Astrocyte of the spinal cord (primary cell): ENCODE measurements around the gene SLC22A2.

Source experiments
- DNase-seq: peaks from one replicate; pipeline ENCODE4 v3.0.0; 2011; ENCODE audit warnings: low read depth, low spot score
- H3K4me3 ChIP-seq: 2 replicates; pipeline ENCODE4 v1.5.1; 2011; ENCODE audit warnings: low read depth, mild to moderate bottlenecking, low read length, moderate library complexity
- CTCF ChIP-seq: IDR thresholded peaks from 2 replicates; pipeline ENCODE4 v1.5.1; 2012; ENCODE audit warnings: low read depth, mild to moderate bottlenecking, low read length, inconsistent platforms
- in situ Hi-C: cut with HindIII; loops from 2 replicates; pipeline ENCODE4 v1.10.0; 2017; ENCODE audit warnings: low sequenced_read_pairs

Gene SLC22A2

DNA sequence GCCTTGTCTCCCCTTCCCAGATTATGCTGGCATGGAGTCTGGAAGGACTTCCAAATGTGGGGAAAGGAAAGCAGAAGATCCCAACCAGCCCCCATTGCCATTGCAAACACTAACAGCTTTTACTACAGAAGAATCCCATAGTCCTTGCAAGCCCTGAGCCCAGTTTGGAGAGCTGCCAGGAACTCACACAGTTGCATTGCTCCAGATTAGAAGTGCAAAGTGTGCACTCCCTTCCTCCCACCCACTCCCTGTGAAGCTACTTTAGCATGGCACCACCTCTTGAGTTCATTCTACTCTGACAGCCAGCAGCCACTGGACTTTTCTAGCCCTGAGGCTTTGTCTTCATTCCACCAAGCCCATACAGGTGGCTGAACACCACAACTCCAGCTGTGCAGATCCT lies 67.6 kb downstream of the SLC22A2 start:
- H3K4me3 ChIP-seq, result no peak overlapping the region
- no peak for DNase-seq
- TF ChIP-seq CTCF, result no peak
- in situ Hi-C loops, result no loop called here

DNA sequence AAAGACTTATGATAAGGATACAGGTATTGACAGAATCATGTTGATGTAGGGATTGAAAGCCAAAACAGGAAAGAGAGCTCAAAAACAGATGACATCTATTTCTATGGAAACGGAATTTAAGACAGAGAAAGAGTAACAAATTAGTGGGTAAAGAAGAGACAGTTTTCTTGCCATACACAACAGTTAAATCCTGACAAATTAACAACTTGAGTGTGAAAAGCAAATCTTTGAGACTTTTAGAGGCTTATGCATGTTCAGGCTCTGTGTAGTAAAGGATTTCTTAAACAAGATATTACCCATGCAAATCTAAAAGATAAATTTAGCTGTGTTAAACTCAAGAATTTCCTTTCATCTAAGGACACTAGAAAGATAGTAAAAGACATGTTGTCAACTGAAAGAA lies 68.5 kb downstream of the SLC22A2 start:
- in situ Hi-C loops, result no loop called here
- no peak for TF ChIP-seq CTCF
- H3K4me3 ChIP-seq, result no peak overlapping the region
- no peak for DNase-seq

- in situ Hi-C loops, result no loop called here
- no peak for DNase-seq
- no peak for TF ChIP-seq CTCF
- H3K4me3 ChIP-seq, result no peak overlapping the region
Observed at GRCh38 chr6:160188773-160189172, 69.8 kb downstream of the SLC22A2 start.

DNA sequence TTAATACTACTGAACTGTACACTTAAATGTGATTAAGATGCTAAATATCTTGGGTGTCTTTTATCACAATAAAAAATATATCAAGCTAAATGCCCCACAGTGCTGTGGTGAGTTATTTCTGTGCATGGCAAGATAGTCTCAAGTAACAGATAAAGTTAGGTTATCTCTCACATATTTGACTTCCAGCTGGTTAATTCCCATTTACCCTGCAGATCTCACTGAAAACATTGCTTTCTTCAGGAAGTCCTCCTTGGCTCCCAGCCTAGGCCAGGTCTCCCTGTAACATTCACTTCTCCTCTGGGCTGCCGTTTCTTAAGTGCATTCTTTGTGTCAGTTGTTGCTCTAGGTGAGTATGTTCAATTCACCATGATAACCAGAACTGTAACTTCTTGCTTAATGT lies 77.9 kb downstream of the SLC22A2 start:
- H3K4me3 ChIP-seq, result no peak overlapping the region
- in situ Hi-C loops, result no loop called here
- TF ChIP-seq CTCF, result no peak
- no peak for DNase-seq

DNA sequence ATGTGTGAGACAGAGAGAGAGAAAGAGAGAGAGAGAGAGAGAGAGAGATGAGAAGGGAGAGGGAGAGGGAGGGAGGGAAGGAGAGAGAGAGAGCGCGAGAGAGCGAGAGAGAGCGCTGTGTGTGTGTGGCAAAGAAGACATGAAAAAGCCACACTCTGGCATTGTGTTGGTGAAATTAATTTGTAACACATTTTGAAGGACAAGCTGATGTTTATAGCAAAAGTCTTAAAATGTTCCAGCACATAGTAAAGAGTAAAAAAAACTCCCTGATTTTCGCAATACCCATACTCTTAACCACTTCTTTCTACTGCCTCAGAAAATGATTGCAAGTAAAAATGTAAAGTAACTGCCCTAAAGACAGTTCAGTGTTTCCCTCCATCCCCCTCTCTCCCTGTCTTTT lies 80.3 kb downstream of the SLC22A2 start:
- in situ Hi-C loops, result no loop called here
- TF ChIP-seq CTCF, result no peak
- no peak overlapping the region for H3K4me3 ChIP-seq
- DNase-seq, result no peak

DNA sequence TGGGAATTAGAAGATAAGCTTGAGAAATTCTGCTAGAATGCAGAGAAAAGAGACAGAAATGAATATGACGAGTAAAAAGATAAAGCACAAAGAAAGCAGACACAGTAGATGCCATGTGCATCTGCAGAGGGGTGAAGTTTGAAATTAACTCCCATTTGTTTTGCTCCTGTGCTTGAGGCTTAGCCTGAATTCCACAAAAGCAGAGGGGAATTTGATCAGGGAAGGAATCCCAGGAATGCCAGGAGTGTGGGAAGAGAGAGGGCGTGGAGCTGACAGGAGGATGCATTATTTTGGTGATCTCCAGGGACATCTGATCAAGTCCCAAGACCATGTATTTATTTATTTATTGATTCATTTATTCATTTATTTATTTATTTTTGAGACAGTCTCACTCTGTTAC lies 81.4 kb downstream of the SLC22A2 start:
- no peak for TF ChIP-seq CTCF
- in situ Hi-C loops, result no loop called here
- DNase-seq, result no peak
- no peak overlapping the region for H3K4me3 ChIP-seq

DNA sequence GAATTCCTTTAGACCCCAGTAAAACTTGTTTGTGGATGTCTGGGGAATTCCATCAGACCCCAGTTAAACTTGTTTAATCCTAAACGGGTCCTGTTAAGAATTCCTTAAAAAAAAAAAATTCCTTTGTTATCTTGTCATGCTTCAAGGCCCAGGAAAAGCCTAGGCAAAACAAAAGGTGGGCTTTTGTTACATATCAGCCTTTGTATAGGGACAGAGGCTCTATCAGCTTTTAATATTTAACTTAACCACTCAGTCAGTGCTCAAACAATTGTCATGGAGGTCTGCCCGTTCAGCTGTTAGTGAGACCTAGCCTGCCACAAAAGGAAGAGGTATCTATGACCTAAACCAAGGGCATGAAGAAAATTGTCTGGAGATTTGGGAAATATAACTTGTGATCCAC lies 83.9 kb downstream of the SLC22A2 start:
- in situ Hi-C loops, result no loop called here
- no peak for DNase-seq
- no peak overlapping the region for H3K4me3 ChIP-seq

More for the DNA sequence above, 83.9 kb downstream of the SLC22A2 start:
- TF ChIP-seq CTCF, result no peak
